22Rv1 (cell line): ENCODE measurements around the gene STOX2.

Experiments used
- H3K27ac ChIP-seq: fragments of 450-650 bp; 2 replicates; pipeline ENCODE4 v1.5.1; 2017
- CTCF ChIP-seq: fragments of 450-650 bp; IDR thresholded peaks from 2 replicates; pipeline ENCODE4 v1.5.1; 2017; ENCODE audit warnings: mild to moderate bottlenecking
- ZFX ChIP-seq: fragments of 450-650 bp; IDR thresholded peaks from 2 replicates; pipeline ENCODE4 v1.6.1; 2017; ENCODE audit warnings: antibody characterized with exemption, borderline replicate concordance

Gene STOX2

GRCh38 chr4:183959319-183960045 lies 54.4 kb downstream of the STOX2 start:
- TF ChIP-seq ZFX (no peak), CTCF (no peak)
- H3K27ac ChIP-seq = no peak overlapping the region

DNA sequence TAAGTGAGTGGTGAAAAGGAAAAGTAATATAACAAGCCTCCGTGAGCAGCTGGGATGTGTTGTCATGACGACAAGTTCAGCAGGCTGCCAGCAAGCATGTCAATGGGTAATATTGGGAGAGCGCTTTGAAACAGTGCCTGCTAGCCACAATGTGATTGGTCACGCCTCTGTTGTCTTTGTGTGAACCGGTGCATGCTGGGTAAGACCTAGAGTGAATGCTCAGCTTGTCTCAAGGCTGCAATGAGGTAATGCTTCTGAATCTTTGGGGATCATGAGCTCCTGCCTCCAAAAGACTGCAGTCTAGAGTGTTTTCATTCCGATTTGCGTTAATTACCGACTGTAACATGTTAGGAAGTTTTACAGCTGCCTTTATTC lies 54.9 kb downstream of the STOX2 start:
- TF ChIP-seq CTCF = no peak
- TF ChIP-seq ZFX = no peak

DNA sequence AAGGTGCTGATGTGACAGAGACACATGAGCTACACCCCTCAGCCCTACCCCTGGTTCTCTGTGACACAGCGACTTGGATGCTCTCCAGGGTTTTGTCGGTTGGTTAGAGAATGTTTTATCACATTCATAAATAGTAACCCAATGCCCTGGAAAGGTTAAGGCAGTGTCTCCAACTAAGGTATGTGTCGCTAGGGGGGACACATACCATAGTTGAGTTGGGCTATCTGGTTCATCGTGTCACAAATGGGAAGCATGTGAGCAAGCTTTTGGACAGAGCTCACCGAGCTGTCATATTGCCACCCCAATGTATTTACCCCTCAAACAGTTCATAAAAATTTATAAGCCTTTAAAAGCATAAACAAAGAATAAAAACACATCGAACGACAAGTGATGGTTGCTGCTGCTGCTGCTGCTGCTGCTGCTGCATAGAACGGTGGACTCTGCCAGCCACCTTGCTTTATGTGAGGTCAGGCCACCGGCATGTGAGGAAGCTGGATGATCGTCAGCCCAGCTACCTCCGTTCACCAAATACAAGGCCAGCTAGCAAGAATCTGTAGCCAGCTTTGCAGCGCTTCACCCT lies 55.9 kb downstream of the STOX2 start:
- H3K27ac ChIP-seq = no peak overlapping the region
- TF ChIP-seq CTCF (no peak), ZFX (no peak)

More for the DNA sequence above, 54.9 kb downstream of the STOX2 start:
- no peak overlapping the region for H3K27ac ChIP-seq

- TF ChIP-seq ZFX (no peak), CTCF (no peak)
- H3K27ac ChIP-seq = no peak overlapping the region
Measured at GRCh38 chr4:183961795-183962194, 56.7 kb downstream of the STOX2 start.

- TF ChIP-seq CTCF (no peak), ZFX (no peak)
- no peak overlapping the region for H3K27ac ChIP-seq
Measured at GRCh38 chr4:183962419-183962818, 57.3 kb downstream of the STOX2 start.

DNA sequence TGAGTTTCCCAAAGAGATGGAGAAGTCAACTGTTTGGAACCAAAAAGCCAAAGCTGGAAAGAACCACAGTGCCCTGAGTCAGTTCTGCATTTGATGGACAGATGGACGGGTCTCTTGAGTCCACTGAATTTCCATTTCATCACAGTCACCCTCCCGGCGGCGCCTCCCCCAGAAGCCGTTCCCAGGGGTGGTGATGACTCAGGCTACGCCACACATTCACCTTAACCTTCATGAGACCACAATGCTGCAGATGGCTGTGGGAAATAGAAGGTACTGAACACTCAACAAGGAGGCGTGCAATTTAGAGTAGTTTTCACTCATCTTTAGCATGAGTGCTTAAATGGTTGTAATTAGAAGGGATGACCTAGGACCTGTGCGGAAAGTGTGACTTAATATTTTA lies 61.3 kb downstream of the STOX2 start:
- H3K27ac ChIP-seq = no peak overlapping the region
- TF ChIP-seq CTCF (no peak), ZFX (no peak)

DNA sequence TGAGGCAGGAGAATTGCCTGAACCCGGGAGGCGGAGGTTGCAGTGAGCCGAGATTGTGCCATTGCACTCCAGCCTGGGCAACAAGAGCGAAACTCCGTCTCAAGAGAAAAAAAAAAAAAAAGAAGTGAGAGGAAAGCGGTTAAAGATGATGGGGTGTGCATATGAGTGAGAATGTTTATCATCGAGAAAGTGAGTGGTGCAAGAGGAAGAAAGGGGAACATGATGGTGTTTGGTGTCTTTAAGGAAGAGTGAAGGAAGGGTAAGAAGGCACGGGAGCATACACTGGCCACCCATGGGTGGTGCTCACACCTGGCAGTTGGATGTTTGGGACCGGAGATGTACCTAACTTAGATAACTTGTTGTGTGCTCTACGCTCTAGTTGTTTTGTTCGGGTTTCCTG lies 62.2 kb downstream of the STOX2 start:
- TF ChIP-seq ZFX (no peak), CTCF (no peak)
- no peak overlapping the region for H3K27ac ChIP-seq
